SHP77 (cell line): ENCODE data around the gene PCCA.

Source experiments
- DNase-seq, 2 experiments: peaks; one replicate each; lab custom pipeline; 2025; lab: John Stamatoyannopoulos, UW

The PCCA gene

GRCh38 chr13:100470866-100471505, 382.1 kb downstream of the PCCA start:
- DNase-seq, result no peak

DNA sequence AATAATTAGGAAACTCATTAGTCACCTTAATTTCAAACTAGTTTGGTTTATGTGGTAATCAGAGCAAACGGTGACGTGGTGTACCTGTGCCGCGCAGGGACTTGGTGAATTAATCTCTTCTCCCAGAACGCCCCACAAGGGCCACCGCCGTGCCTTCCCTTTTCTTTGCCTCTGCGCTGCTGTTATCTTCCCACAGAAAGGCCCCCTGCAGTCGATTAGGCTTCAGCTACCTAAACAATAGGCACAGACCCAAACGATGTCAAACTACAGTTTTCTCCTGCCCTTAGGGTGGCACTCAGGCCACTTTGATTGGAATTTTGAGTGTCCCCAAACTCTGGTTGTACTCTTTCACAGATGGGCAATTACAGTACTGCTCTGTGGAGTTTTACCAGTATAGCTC, 384.2 kb downstream of the PCCA start:
- no peak for DNase-seq

GRCh38 chr13:100473501-100474044, 384.7 kb downstream of the PCCA start:
- DNase-seq, result no peak

DNA sequence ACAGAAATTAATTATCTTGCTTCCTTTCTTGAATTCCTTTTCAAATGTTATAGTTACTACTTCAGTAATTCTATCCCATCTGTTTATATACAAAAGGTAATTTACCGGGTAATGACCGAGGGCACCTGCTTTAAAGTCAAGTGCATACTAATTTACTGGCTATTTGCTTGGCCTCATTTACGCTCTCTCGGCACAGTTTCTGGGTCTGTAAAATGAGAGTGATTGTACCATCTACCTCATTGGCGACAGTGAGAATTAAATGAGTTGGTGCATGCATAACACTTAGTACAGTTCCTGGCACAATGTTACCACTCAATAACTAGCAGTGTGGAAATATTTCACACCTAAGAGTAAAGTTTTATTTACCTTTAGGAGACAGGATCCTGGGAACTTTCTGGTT, 388.1 kb downstream of the PCCA start:
- no peak for DNase-seq

- DNase-seq, result no peak
Observed at GRCh38 chr13:100478107-100478809, 389.4 kb downstream of the PCCA start.

DNA sequence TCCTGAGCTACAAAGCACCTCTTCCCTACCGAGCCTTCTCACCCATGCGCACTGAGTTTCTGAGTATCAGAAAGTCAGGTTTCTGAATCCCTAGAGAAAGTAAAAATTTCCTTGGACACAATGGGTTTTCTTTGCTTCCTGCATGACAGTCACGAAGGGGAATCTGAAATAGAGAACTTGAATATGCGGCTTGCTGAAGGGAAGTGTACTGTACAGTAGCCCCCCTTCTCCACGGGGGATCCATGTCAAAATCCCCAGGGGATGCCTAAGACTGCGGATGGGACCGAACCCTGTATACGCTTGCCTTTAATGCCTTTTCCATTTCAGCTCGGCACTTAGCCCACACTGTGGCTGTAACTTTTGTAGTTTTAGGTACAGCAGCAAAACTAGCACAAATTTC, 391.8 kb downstream of the PCCA start:
- DNase-seq, result no peak

DNA sequence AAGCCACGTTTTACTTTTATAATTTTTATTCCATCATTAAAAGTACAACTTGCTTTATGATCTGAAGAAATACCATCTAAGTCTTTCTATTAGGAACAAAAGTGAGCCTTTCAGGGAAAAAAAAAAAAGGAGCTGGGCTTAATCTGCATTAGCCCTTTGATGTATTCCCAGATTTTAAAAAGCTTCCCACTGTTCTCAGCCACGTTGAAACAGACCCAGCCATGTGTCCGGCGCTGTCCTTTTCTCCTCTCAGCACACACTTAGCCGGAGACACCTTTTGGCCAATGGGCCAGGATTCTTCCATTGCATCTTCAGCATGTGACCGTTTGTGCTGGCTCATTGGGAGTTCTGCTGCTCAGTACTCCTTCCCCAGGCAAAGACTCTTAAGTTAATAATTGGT, 394.2 kb downstream of the PCCA start:
- DNase-seq, result no peak

DNA sequence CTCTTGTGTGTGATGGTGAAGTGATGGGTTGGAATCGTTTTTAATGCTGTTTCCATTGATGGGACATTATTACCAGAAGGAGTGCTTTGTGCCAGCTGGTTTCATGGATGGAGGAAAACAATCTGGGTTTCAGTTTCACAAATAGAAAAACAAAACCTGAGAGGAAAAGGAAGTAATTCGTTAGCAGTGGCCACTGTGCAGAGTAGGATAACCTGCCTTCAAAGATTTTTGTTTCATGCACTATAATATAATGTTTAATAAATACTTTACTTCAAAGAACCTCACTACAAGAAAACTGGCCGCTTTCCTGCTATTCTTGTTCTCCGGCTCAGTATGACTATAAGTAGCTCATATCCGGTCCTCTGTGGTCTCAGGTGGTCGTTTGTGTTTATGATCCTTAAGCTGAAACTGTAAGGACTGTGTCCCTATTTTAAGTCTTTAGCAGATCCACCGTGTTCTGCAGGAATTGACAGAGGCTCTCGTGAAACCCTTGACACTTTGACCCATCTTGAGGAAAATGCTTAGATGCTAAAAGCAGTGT, 395.0 kb downstream of the PCCA start:
- DNase-seq, result no peak

- no peak for DNase-seq
Observed at GRCh38 chr13:100484702-100485101, 395.8 kb downstream of the PCCA start.

- DNase-seq, result no peak
Observed at GRCh38 chr13:100485265-100485664, 396.4 kb downstream of the PCCA start.

DNA sequence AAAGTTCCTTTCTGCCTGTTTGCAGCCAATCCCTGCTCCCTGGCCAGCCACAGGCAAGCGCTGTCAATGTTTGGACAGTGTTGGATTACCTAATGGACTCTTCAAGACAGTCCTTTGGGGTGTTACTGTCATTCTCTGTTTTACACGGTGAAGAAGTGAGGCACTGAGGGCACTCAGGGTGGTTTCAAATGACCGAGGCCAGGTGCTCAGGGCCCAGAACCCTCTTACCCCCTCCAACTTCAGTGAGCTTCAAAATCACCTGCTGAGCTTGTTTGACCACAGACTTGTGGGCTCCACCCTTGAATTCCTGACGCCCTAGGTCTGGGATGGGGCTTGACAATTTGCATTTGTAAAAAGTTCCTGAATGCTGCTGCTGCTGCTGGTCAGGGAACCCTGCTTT, 401.8 kb downstream of the PCCA start:
- DNase-seq, result peak; percentile 89 to 94

GRCh38 chr13:100491164-100491842, 402.4 kb downstream of the PCCA start:
- DNase-seq, result peak in 1 of 2 experiments; percentile 12

DNA sequence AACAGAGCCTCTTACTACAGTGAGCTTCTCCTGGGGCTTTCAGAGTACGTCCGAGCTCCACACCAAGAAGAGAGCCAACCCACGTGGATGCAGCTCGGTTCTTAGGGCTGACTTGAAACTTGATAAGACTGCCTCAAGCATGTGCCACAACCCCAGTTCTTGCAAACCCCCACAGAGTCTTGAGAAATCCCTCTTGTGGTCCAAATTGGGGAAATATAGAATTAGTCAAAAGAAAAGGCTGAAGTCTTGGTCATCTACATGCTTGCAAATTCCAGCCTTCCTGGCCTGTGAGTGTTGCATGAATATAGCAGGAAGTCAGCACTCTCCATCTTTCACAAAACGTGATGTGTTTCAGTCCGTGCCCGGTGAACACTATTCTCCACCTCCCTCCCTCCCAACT, 404.5 kb downstream of the PCCA start:
- DNase-seq, result no peak

GRCh38 chr13:100495455-100495854, 406.6 kb downstream of the PCCA start:
- DNase-seq, result peak; percentile 7 to 10

- DNase-seq, result no peak
Observed at GRCh38 chr13:100497389-100497788, 408.5 kb downstream of the PCCA start.

GRCh38 chr13:100502446-100502845, 413.6 kb downstream of the PCCA start:
- no peak for DNase-seq

DNA sequence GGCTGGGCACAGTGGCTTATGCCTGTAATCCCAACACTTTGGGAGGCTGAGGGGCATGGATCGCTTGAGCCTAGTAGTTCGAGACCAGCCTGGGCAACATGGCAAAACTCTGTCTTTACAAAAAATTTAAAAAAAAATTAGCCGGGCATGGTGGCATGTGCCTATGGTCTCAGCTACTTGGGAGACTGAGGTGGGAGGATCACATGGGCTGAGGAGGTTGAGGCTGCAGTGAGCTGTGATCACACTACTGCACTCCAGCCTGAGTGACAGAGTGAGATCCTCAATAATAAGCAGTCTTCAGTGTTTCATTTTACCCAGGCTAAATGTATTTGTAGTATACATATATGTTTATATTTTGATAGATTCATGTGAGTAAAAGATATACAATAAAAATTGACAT, 414.7 kb downstream of the PCCA start:
- no peak for DNase-seq

GRCh38 chr13:100506154-100506553, 417.3 kb downstream of the PCCA start:
- no peak for DNase-seq

GRCh38 chr13:100506600-100507422, 417.9 kb downstream of the PCCA start:
- DNase-seq, result no peak

GRCh38 chr13:100508455-100508854, 419.6 kb downstream of the PCCA start:
- peak; percentile 89 to 93 for DNase-seq

DNA sequence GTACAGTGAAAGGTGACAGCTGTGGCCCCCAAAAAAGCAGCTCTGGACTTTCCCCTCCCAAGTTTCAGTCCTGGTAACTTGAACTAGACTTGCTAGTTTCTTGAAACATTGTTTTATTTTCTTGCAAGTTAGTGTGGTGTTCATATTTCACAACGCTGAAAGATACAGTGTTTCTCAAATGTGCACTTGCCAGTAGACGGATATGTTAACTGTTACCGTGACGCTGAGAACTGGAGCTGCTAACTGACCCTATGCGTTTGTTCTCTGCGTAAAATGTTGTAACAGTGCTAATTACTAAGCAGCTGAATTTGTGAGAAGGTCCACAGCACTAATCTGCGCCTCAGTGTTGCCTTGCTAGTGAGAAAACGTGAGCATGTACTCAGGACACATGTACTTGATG, 420.1 kb downstream of the PCCA start:
- peak; percentile 52 to 64 for DNase-seq
